PC-3 (cell line): ENCODE data around the gene IGFBP1. TPM values are rescaled to one million over a fixed set of nuclear protein-coding genes. Genes with fewer than 3 reads are reported as not detected.

Experiments used
- ATAC-seq: fragments of 200-7000 bp; cut with Tn5 transposase; 2 replicates; pipeline ENCODE4 v1.9.1; 2020; ENCODE audit warnings: mild to moderate bottlenecking, moderate library complexity
- BruUV-seq: library from RNA; stranded (reverse); fragments of 400-500 nt; replicated peaks from 2 replicates; lab custom pipeline; 2021; lab: Mats Ljungman, UMichigan
- CTCF ChIA-PET: fragments of 300-600 bp; sonication (Branson Sonifier 250); formaldehyde crosslinking; loops from one replicate; lab custom pipeline; 2022; ENCODE audit warnings: antibody characterized with exemption; lab: Charles Lee
- POLR2A ChIA-PET: fragments of 300-600 bp; sonication (Branson Sonifier 250); formaldehyde crosslinking; loops from one replicate; lab custom pipeline; 2022; ENCODE audit warnings: antibody characterized with exemption; ENCODE audit not compliant: unreplicated experiment; lab: Charles Lee
- DNase-seq: peaks from one replicate; pipeline ENCODE4 v3.0.0-alpha.2; 2015
- H2AFZ ChIP-seq: fragments of 300-600 bp; sonication (generic); 2 replicates; pipeline ENCODE4 v1.6.0; 2016; ENCODE audit warnings: antibody characterized with exemption, low read length
- H3F3A ChIP-seq: fragments of 300-600 bp; sonication (generic); one replicate; pipeline ENCODE4 v1.6.0; 2017; ENCODE audit warnings: antibody characterized with exemption, low read length, control low read depth, mild to moderate bottlenecking; ENCODE audit not compliant: unreplicated experiment
- H3K27ac ChIP-seq: fragments of 300-600 bp; sonication (generic); 2 replicates; pipeline ENCODE4 v1.5.1; 2016; ENCODE audit warnings: mild to moderate bottlenecking, low read length
- H3K27me3 ChIP-seq: fragments of 300-600 bp; sonication (generic); 2 replicates; pipeline ENCODE4 v1.6.1; 2016; ENCODE audit warnings: low read length, mixed read lengths
- H3K36me3 ChIP-seq: fragments of 300-600 bp; sonication (generic); 2 replicates; pipeline ENCODE4 v1.6.1; 2016; ENCODE audit warnings: low read depth, mixed run types, low read length, mixed read lengths
- H3K4me1 ChIP-seq: fragments of 300-600 bp; sonication (generic); 2 replicates; pipeline ENCODE4 v1.5.1; 2016; ENCODE audit warnings: low read length; ENCODE audit not compliant: insufficient read depth
- H3K4me2 ChIP-seq: fragments of 300-600 bp; sonication (generic); 2 replicates; pipeline ENCODE4 v1.6.0; 2016; ENCODE audit warnings: low read length
- H3K4me3 ChIP-seq: fragments of 300-600 bp; sonication (generic); 2 replicates; pipeline ENCODE4 v1.5.1; 2016; ENCODE audit warnings: mild to moderate bottlenecking, low read length, mixed read lengths
- H3K79me2 ChIP-seq: fragments of 300-600 bp; sonication (generic); 2 replicates; pipeline ENCODE4 v1.6.1; 2017; ENCODE audit warnings: low read length, mixed read lengths
- H3K9ac ChIP-seq: fragments of 300-600 bp; sonication (generic); 2 replicates; pipeline ENCODE4 v1.6.0; 2016; ENCODE audit warnings: mild to moderate bottlenecking, low read length
- H3K9me2 ChIP-seq: fragments of 300-600 bp; sonication (generic); replicated peaks from 2 replicates; pipeline ENCODE4 v1.6.1; 2016; ENCODE audit warnings: mixed run types, low read length, mixed read lengths
- H3K9me3 ChIP-seq: fragments of 300-600 bp; sonication (generic); 2 replicates; pipeline ENCODE4 v1.6.1; 2016; ENCODE audit warnings: low read length, mixed read lengths
- H4K20me1 ChIP-seq: fragments of 300-600 bp; sonication (generic); 2 replicates; pipeline ENCODE4 v1.6.1; 2016; ENCODE audit warnings: low read length, mixed read lengths
- EZH2 ChIP-seq: fragments of 300-600 bp; sonication (generic); IDR thresholded peaks from one replicate; pipeline ENCODE4 v1.6.1; 2017; ENCODE audit warnings: antibody characterized with exemption, mild to moderate bottlenecking, low read length; ENCODE audit not compliant: unreplicated experiment
- EZH2phosphoT487 ChIP-seq: fragments of 300-600 bp; sonication (generic); IDR thresholded peaks from 2 replicates; pipeline ENCODE4 v1.6.1; 2018; ENCODE audit warnings: mild to moderate bottlenecking, antibody characterized with exemption, low read length, borderline replicate concordance
- intact Hi-C: fragments of 100-400 bp; cut with micrococcal nuclease; formaldehyde crosslinking; loops from 2 replicates; pipeline ENCODE4 v1.9.0; 2023
- total RNA-seq: library from RNA; depleted of rRNA; stranded (reverse); fragments of >200 nt; gene quantifications from 2 replicates; pipeline ENCODE4 v1.2.3, GENCODE V29; 2014
- TF ChIP-seq, protein P1 (sequence below): fragments of 300-600 bp; sonication (generic); conservative IDR thresholded peaks from 2 replicates; pipeline ENCODE4 v1.5.1; 2017; ENCODE audit warnings: antibody characterized with exemption, low read depth, mild to moderate bottlenecking, low read length

Gene IGFBP1
- total RNA-seq, 1 experiment from 2014 or later, result 1.5 TPM

GRCh38 chr7:45881280-45881758, 7.0 kb upstream of the IGFBP1 start:
- Histone ChIP-seq H3K36me3 (no peaks in the 10 kb centered on the region), H4K20me1 (no peaks in the 10 kb centered on the region), H3K4me2 (no peak overlapping the region), H3K9me2 (no peaks in the 10 kb centered on the region), H3K9ac (no peak overlapping the region), H3K27me3 (no peaks in the 10 kb centered on the region), H3K4me1 (peaks cover 19% of the 10 kb centered on the region), H2AFZ (no peak overlapping the region), H3K9me3 (no peaks in the 10 kb centered on the region), H3K79me2 (no peaks in the 10 kb centered on the region), H3K27ac (no peak overlapping the region), H3F3A (no peaks in the 10 kb centered on the region), H3K4me3 (no peak overlapping the region)
- intact Hi-C loops, result loop anchor here (10.0 kb wide), 1 partner anchor 663 kb away; no protein-coding TSS in a partner anchor
- ATAC-seq (no peak), DNase-seq (no peak)
- POLR2A ChIA-PET, result no interaction called here
- no TSS peak for BruUV-seq
- TF ChIP-seq EZH2phosphoT487, result no peak
- TF ChIP-seq EZH2, result no peak
- TF ChIP-seq, protein P1, sequence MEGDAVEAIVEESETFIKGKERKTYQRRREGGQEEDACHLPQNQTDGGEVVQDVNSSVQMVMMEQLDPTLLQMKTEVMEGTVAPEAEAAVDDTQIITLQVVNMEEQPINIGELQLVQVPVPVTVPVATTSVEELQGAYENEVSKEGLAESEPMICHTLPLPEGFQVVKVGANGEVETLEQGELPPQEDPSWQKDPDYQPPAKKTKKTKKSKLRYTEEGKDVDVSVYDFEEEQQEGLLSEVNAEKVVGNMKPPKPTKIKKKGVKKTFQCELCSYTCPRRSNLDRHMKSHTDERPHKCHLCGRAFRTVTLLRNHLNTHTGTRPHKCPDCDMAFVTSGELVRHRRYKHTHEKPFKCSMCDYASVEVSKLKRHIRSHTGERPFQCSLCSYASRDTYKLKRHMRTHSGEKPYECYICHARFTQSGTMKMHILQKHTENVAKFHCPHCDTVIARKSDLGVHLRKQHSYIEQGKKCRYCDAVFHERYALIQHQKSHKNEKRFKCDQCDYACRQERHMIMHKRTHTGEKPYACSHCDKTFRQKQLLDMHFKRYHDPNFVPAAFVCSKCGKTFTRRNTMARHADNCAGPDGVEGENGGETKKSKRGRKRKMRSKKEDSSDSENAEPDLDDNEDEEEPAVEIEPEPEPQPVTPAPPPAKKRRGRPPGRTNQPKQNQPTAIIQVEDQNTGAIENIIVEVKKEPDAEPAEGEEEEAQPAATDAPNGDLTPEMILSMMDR, result no peak
- CTCF ChIA-PET, result interaction anchor here (0.6 kb wide), 1 partner anchor 8 kb away, joined by 3 read pairs; no protein-coding TSS in a partner anchor

GRCh38 chr7:45881759-45882464, 6.4 kb upstream of the IGFBP1 start:
- Histone ChIP-seq H3K27ac (no peak overlapping the region), H3K9ac (no peak overlapping the region), H3K4me2 (no peak overlapping the region), H3K9me2 (no peaks in the 10 kb centered on the region), H3K27me3 (no peaks in the 10 kb centered on the region), H3K36me3 (no peaks in the 10 kb centered on the region), H3K4me3 (no peak overlapping the region), H3K9me3 (no peaks in the 10 kb centered on the region), H3F3A (no peaks in the 10 kb centered on the region), H3K79me2 (no peaks in the 10 kb centered on the region), H2AFZ (no peak overlapping the region), H3K4me1 (peaks cover 25% of the 10 kb centered on the region), H4K20me1 (no peaks in the 10 kb centered on the region)
- ATAC-seq, result no peak
- intact Hi-C loops, result loop anchor here (10.0 kb wide), 1 partner anchor 663 kb away; no protein-coding TSS in a partner anchor
- no peak for DNase-seq
- TF ChIP-seq EZH2, result no peak
- TF ChIP-seq, protein P1, result no peak
- TF ChIP-seq EZH2phosphoT487, result no peak
- BruUV-seq, result no TSS peak
- ChIA-PET CTCF (interaction anchor here (0.6 kb wide), 1 partner anchor 8 kb away, joined by 3 read pairs; no protein-coding TSS in a partner anchor), POLR2A (no interaction called here)

GRCh38 chr7:45882465-45882810, 5.8 kb upstream of the IGFBP1 start:
- ATAC-seq, result no peak
- BruUV-seq, result no TSS peak
- DNase-seq, result no peak
- H3F3A ChIP-seq, result no peaks in the 10 kb centered on the region
- no peaks in the 10 kb centered on the region for H3K36me3 ChIP-seq
- H3K79me2 ChIP-seq, result no peaks in the 10 kb centered on the region
- no peak overlapping the region for H3K4me2 ChIP-seq
- H4K20me1 ChIP-seq, result no peaks in the 10 kb centered on the region
- no peak overlapping the region for H2AFZ ChIP-seq
- H3K9ac ChIP-seq, result no peak overlapping the region
- H3K27me3 ChIP-seq, result no peaks in the 10 kb centered on the region
- peaks cover 30% of the 10 kb centered on the region for H3K4me1 ChIP-seq
- no peaks in the 10 kb centered on the region for H3K9me2 ChIP-seq
- no peak overlapping the region for H3K4me3 ChIP-seq
- H3K27ac ChIP-seq, result no peak overlapping the region
- ChIA-PET POLR2A (no interaction called here), CTCF (no interaction called here)
- intact Hi-C loops, result loop anchor here (10.0 kb wide), 1 partner anchor 662 kb away; no protein-coding TSS in a partner anchor
- TF ChIP-seq, protein P1, result no peak
- TF ChIP-seq EZH2 (no peak), EZH2phosphoT487 (no peak)
- no peaks in the 10 kb centered on the region for H3K9me3 ChIP-seq
